ENCODE results near the gene ALG11.
"Not testable (repeated sequence)": the region's sequence is repeated elsewhere in the genome, so short reads cannot be mapped to it uniquely, and the experiment has no call there.

The ALG11 gene

DNA sequence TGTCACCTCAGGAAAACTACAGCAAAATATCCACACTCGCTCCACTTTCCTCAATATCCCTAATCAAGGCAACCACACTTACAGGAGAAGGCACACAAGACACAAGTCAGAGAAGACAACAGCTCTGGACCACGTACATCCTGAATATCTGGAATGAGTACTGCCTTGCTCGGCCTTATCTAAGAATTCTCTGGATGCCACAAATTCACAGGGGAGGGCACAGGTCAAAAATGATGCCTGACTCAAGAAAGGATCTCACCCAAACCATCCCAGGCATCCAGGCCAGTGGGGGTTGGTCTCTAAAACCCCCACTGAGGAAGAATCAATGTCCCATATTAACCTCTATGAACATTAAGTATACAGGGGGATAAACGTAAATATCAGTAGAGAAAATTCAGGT, 30.8 kb upstream of the ALG11 start:
- ChIA-PET POLR2A (no interaction called here), CTCF (interaction anchor here (0.7 kb wide), 2 partner anchors 11 to 20 kb away, joined by 3 to 4 read pairs; no protein-coding TSS in a partner anchor)
- TF ChIP-seq, protein P1, sequence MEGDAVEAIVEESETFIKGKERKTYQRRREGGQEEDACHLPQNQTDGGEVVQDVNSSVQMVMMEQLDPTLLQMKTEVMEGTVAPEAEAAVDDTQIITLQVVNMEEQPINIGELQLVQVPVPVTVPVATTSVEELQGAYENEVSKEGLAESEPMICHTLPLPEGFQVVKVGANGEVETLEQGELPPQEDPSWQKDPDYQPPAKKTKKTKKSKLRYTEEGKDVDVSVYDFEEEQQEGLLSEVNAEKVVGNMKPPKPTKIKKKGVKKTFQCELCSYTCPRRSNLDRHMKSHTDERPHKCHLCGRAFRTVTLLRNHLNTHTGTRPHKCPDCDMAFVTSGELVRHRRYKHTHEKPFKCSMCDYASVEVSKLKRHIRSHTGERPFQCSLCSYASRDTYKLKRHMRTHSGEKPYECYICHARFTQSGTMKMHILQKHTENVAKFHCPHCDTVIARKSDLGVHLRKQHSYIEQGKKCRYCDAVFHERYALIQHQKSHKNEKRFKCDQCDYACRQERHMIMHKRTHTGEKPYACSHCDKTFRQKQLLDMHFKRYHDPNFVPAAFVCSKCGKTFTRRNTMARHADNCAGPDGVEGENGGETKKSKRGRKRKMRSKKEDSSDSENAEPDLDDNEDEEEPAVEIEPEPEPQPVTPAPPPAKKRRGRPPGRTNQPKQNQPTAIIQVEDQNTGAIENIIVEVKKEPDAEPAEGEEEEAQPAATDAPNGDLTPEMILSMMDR (IDR thresholded peaks at IDR 0.05; ENCODE audit: control extremely low read depth, extremely low read depth, low read depth, missing control alignments): no peak
- no peak for DNase-seq (ENCODE audit: extremely low spot score)

DNA sequence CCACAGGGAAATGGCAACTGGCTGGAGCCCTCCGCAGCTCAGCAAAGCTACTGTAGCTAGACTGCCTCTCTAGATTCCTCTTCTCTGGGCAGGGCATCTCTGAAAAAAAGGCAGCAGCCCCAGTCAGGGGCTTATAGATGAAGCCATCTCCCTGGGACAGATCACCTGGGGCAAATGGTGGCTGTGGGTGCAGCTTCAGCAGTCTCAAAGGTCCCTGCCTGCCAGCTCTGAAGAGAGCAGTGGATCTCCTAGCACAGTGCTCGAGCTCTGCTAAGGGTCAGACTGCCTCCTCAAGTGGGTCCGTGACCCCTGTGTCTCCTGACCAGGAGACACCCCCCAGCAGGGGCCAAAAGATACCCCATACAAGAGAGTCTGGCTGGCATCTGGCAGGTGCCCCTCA, 28.9 kb upstream of the ALG11 start:
- POLR2A ChIA-PET; CTCF ChIA-PET; DNase-seq (ENCODE audit: extremely low spot score): not testable (repeated sequence)

DNA sequence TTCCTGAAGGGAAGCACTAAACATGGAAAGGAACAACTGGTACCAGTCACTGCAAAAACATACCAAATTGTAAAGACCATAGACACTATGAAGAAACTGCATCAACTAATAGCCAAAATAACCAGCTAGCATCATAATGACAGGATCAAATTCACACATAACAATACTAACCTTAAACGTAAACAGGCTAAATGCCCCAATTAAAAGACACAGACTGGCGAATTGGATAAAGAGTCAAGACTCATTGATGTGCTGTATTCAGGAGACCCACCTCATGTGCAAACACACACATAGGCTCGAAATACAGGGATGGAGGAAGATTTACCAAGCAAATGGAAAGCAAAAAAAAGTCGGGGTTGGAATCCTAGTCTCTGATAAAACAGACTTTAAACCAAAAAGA, 27.3 kb upstream of the ALG11 start:
- DNase-seq (ENCODE audit: extremely low spot score); POLR2A ChIA-PET: not testable (repeated sequence)
- CTCF ChIA-PET: interaction anchor here (1.2 to 1.3 kb wide), 2 partner anchors 9 to 142 kb away, joined by 3 to 4 read pairs; no protein-coding TSS in a partner anchor

DNA sequence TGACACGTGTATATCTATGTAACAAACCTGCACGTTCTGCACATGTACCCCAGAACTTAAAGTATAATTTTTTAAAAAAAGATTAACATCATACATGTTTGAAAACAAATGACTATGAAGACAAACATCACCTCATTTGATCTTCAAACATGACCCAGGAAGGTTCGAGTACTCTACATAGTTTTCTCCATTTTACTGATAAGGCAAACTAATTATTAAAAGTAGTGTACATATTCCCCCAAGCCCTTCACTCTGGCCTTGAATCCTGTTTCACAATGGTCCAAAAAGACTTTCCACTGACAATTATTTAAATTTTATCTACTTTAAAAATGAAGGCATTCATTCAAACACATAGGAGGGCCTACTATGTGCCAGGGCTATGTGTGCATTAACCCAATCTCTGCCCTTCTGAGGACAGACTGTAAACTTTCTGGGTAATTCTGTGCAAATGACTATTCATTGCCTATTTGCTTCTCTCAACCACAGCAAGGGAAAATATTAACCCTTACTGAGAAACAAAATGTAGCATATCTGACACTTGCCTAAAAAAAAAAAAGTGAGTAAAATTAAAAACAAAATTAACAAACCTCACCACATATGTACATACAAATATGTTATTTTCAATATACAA, 23.1 kb upstream of the ALG11 start:
- CTCF ChIA-PET: no interaction called here
- POLR2A ChIA-PET: no interaction called here
- DNase-seq (ENCODE audit: extremely low spot score): no peak
- TF ChIP-seq, protein P1 (IDR thresholded peaks at IDR 0.05; ENCODE audit: control extremely low read depth, extremely low read depth, low read depth, missing control alignments): no peak

DNA sequence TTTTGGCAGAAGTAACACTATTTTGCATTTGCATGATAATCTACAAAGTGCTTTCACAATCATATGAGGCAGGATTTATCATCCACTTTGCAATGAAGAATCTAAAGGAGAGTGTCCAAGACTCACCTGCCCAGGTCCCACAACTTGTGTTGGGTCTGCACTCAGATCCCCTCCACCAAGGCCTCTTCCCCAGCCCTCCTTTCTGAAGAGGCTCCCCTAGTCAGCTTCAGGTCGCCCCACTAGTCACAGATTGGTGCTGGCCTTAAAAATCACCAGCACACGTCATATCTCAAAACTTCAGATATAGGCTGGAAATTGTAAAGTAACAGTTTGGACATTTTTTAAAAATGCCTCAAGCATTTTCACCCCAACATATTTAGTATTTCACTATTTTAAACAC, 18.5 kb upstream of the ALG11 start:
- TF ChIP-seq, protein P1 (IDR thresholded peaks at IDR 0.05; ENCODE audit: control extremely low read depth, extremely low read depth, low read depth, missing control alignments): no peak
- ChIA-PET CTCF (interaction anchor here (1.7 to 2.9 kb wide), 2 partner anchors 8 to 9 kb away, joined by 4 to 12 read pairs; no protein-coding TSS in a partner anchor), POLR2A (no interaction called here)
- DNase-seq (ENCODE audit: extremely low spot score): no peak

DNA sequence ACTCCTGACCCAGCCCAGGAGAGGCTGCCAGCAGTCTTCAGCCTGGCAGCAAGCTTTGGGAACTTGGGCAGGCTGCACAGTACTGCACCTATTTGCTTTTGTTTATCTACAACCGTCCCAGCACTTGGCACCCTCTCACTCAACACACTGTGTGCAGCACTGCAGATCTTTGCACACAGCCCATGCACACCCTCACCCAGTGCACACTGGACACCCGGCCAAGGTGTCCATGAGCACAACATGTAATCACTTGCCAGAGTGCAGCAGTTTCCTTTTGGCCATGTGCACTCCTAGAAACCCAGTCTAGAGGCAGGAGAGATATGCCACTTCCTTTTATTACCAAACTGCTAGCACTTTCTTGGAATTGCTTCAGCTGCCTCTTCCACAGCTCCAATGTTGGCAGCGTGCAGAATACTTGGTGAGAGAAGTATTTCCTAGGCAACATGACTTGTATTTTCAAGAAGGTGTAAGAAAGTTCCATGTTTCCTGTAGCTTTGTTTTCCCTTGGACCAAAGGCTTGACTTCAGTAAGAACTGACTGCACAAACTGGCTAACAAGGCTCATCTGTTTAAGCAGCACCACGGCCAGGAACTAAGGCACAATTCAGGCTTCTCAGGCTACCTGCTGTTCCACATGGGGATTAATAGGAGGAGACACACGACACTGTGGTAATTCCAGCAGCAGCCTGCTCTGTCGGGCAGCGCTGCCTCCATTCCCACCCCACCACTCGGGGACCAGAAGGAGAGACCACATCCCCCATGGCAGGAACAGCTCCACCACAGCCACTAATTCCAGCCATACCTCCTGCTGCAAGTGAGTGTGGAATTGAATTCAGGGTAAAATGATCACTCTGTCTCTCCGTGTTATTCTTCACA, 16.3 kb upstream of the ALG11 start:
- POLR2A ChIA-PET: no interaction called here

DNA sequence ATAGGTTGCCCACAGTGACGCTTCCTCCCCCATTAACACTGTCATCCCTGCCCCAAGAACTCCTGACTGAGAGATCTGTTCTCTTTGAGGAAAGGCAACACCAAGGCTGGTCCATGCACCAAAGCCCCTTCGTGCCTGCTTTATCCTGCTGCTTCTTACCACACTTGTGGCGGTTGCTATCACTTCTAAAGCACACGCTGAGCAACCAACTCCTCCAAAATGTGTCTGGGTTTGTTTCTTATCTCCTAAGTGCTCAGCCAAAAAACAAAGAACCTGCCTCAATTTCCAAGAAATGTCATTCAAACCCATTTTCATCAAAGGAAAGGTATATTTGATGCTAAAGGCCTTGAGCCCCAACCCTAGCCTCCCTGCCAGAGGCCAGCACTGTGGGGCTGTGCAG, 15.6 kb upstream of the ALG11 start:
- CTCF ChIA-PET: no interaction called here
- TF ChIP-seq, protein P1 (IDR thresholded peaks at IDR 0.05; ENCODE audit: control extremely low read depth, extremely low read depth, low read depth, missing control alignments): no peak
- no peak for DNase-seq (ENCODE audit: extremely low spot score)
- POLR2A ChIA-PET: no interaction called here

More for the DNA sequence above, 16.3 kb upstream of the ALG11 start:
- DNase-seq (ENCODE audit: extremely low spot score): no peak
- CTCF ChIA-PET: no interaction called here
- TF ChIP-seq, protein P1 (IDR thresholded peaks at IDR 0.05; ENCODE audit: control extremely low read depth, extremely low read depth, low read depth, missing control alignments): no peak

Measured in GM10248 (cell line).